Lower lobe of right lung (tissue), 2 donors: Measurements from ENCODE around the gene SHROOM1. TPM values are rescaled to one million over a fixed set of nuclear protein-coding genes. Genes with fewer than 3 reads are reported as not detected.

Experiments
- ATAC-seq, 2 donors: fragments of 200-7000 bp; cut with Tn5 transposase; one replicate each; pipeline ENCODE4 v1.9.1; 2020 to 2022; ENCODE audit warnings: mild to moderate bottlenecking in 2 of 2, moderate library complexity in 2 of 2
- DNase-seq: peaks from one replicate; pipeline ENCODE4 v3.0.0-alpha.2; 2020
- H3K27ac ChIP-seq: fragments of 200-600 bp; one replicate; pipeline ENCODE4 v1.8.0; 2022
- H3K27me3 ChIP-seq: fragments of 200-600 bp; one replicate; pipeline ENCODE4 v1.8.0; 2022; ENCODE audit warnings: low read depth
- H3K36me3 ChIP-seq: fragments of 200-600 bp; one replicate; pipeline ENCODE4 v1.8.0; 2022; ENCODE audit warnings: mild to moderate bottlenecking
- H3K4me1 ChIP-seq: fragments of 200-600 bp; one replicate; pipeline ENCODE4 v1.8.0; 2022
- H3K4me3 ChIP-seq: fragments of 200-600 bp; one replicate; pipeline ENCODE4 v1.8.0; 2022; ENCODE audit warnings: mild to moderate bottlenecking
- H3K9me3 ChIP-seq: fragments of 200-600 bp; one replicate; pipeline ENCODE4 v1.8.0; 2022
- intact Hi-C: fragments of 100-400 bp; cut with DNase I; formaldehyde crosslinking; loops from one replicate; pipeline ENCODE4 v1.11.0; 2022
- long read RNA-seq: library from polyadenylated mRNA; unstranded; transcript quantifications from one replicate; pipeline ENCODE4 v2.0.0, GENCODE V29; 2021
- total RNA-seq: library from RNA; stranded (reverse); fragmentation: NEBNext Ultra II Directional; extraction: Animal tissue kit (Norgen Biotek cat#: 25700); gene quantifications from one replicate; pipeline ENCODE4 v1.2.1, GENCODE V29; 2021
- TF ChIP-seq, protein P1 (sequence below): fragments of 200-600 bp; IDR thresholded peaks from one replicate; pipeline ENCODE4 v1.8.0; 2022; ENCODE audit warnings: antibody characterized with exemption, mild to moderate bottlenecking
- donor health status: DM: no; HTN: yes; CAD: no; lungs with severe emphysema.

SHROOM1 gene, protein sequence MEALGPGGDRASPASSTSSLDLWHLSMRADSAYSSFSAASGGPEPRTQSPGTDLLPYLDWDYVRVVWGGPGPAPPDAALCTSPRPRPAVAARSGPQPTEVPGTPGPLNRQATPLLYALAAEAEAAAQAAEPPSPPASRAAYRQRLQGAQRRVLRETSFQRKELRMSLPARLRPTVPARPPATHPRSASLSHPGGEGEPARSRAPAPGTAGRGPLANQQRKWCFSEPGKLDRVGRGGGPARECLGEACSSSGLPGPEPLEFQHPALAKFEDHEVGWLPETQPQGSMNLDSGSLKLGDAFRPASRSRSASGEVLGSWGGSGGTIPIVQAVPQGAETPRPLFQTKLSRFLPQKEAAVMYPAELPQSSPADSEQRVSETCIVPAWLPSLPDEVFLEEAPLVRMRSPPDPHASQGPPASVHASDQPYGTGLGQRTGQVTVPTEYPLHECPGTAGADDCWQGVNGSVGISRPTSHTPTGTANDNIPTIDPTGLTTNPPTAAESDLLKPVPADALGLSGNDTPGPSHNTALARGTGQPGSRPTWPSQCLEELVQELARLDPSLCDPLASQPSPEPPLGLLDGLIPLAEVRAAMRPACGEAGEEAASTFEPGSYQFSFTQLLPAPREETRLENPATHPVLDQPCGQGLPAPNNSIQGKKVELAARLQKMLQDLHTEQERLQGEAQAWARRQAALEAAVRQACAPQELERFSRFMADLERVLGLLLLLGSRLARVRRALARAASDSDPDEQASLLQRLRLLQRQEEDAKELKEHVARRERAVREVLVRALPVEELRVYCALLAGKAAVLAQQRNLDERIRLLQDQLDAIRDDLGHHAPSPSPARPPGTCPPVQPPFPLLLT
- 17.3 TPM for total RNA-seq
- long read RNA-seq, partial matches to known transcripts, result 16 of 41 reads
- long read RNA-seq, other reads (novel, unspliced or antisense), result 18 of 41 reads

DNA sequence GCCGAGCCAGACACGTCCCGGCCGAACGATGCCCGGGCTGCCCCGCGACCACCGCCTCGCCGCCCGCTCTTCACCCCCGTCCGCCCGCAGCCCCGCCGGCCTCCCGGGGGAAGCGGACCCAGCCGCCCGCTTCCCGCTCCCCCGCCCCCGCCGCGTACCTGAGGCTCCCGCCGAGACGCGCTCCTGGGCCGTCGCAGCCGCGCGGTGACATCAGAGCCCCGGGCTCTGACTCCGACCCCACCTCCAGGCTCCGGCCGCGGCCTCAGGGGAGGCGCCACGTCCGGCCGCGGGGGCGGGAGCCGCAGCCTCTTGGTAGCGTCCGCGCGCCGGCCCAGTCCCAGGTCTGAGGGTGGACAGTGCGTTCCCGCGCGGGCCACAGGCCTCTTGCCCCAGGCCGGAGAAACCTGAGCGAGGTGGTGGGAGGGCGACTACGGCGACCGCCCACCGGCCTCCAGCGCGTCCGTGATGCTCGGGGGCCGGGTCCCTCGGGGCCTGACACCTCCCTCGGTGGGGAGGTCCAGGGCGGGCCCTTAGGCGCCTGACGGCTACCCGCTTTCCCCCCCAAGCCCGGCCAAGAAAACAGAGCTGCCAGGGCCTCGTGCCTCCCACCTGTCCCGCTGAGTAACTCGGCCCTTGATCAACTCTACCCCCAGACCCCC, at the start of gene SHROOM1:
SHROOM1 (minus strand) TSS at position 212 of the 659 bp plus-strand sequence. CDS start 4,507 bp downstream, outside the sequence.
- Histone ChIP-seq H3K4me3 (peak within 1 kb of the TSS; percentile 86), H3K36me3 (peaks cover 4% of the 10 kb centered on the region), H3K4me1 (peaks cover 50% of the 10 kb centered on the region), H3K9me3 (no peaks in the 10 kb centered on the region), H3K27ac (peak within 1 kb of the TSS; percentile 93), H3K27me3 (no peaks in the 10 kb centered on the region)
- DNase-seq, result peak; percentile 85
- TF ChIP-seq, protein P1, sequence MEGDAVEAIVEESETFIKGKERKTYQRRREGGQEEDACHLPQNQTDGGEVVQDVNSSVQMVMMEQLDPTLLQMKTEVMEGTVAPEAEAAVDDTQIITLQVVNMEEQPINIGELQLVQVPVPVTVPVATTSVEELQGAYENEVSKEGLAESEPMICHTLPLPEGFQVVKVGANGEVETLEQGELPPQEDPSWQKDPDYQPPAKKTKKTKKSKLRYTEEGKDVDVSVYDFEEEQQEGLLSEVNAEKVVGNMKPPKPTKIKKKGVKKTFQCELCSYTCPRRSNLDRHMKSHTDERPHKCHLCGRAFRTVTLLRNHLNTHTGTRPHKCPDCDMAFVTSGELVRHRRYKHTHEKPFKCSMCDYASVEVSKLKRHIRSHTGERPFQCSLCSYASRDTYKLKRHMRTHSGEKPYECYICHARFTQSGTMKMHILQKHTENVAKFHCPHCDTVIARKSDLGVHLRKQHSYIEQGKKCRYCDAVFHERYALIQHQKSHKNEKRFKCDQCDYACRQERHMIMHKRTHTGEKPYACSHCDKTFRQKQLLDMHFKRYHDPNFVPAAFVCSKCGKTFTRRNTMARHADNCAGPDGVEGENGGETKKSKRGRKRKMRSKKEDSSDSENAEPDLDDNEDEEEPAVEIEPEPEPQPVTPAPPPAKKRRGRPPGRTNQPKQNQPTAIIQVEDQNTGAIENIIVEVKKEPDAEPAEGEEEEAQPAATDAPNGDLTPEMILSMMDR, result no peak
- intact Hi-C loops, result no loop called here
- peak; percentile 90 to 93 for ATAC-seq

DNA sequence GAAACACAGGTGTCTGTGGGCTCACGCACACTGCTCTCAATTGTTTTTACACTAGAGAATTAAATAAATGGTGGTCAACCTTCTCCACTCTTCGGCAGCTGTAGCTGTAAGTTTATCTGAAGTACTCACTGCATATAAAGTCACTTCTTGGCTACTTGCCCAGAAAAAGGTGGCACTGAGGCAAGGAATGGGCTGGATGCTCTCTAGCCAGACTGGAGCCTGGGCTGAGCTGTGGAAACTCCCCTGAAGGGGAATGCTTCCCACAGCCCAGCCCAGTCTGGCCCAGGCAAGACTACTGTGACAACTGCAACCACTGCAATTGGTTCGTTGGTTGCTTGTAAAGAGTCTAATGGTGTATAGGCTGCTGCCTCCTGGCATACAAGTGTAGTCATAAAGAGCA, 47.5 kb upstream of the SHROOM1 start:
- Histone ChIP-seq H3K27me3 (no peaks in the 10 kb centered on the region), H3K36me3 (peaks cover 71% of the 10 kb centered on the region), H3K4me1 (peaks cover 3% of the 10 kb centered on the region), H3K9me3 (no peaks in the 10 kb centered on the region), H3K27ac (no peak overlapping the region), H3K4me3 (no peak overlapping the region)
- DNase-seq, result no peak
- intact Hi-C loops, result no loop called here
- TF ChIP-seq, protein P1, result no peak
- ATAC-seq, result peak; percentile 65 to 75

DNA sequence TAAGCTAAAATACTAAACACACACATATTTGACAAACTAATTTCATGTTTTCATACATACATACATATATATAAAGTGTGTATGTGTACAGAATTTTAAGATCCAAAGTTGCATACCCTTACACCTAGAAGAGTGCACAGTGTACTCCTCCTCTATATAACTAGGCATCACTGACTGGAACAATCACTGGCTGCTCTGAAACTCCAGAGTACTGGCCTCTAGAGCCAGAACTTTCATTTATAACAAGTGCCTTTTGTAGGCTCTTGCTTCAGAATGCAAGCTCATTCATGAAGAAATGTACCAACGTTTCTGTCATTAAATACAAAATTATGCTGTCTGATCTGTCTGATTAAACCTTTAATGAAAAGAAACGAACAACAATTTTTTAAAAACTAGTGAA, 47.0 kb upstream of the SHROOM1 start:
- no peak overlapping the region for H3K27ac ChIP-seq

DNA sequence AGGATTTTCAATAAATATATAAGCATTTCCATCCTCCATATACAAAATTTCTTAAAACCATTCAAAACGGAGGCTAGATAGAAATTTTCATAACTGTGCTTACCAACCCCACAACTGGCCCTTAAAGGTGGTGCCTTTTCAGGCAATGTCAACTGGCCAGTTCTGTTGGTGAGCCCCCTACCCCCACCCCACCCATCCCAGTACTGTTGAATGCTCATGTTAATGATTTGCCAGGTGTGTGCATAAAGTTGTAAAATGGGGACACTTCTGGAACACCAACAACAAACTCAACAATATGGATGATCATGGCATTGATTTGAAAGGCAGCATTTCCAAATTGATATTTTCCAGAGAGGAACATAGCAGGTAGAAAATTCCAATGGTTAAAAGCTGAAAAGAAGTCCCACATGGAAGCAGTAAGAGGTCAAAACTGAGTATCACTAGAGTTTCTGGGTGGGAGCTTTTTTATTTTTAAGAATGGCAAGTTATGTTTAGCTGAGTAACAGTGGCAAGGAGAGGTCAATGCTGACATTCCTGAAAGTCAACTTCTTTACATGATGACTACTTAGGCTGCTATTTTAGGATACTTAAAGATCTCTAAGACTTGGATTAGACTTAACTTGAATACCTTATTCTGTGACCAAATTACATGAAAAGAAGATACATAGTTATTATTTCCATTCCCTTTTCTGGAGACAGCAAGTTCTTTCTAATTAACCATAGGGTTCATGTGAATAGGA, 45.7 kb upstream of the SHROOM1 start:
- DNase-seq, result no peak
- Histone ChIP-seq H3K27me3 (no peaks in the 10 kb centered on the region), H3K4me1 (peaks cover 5% of the 10 kb centered on the region), H3K36me3 (peaks cover 58% of the 10 kb centered on the region), H3K27ac (no peak overlapping the region), H3K4me3 (no peak overlapping the region), H3K9me3 (no peaks in the 10 kb centered on the region)
- ATAC-seq, result peak in 1 of 2 donors; percentile 26
- TF ChIP-seq, protein P1, result no peak
- intact Hi-C loops, result no loop called here

More for the DNA sequence above, 47.0 kb upstream of the SHROOM1 start:
- TF ChIP-seq, protein P1, result no peak
- DNase-seq (no peak), ATAC-seq (no peak)
- no peaks in the 10 kb centered on the region for H3K27me3 ChIP-seq
- intact Hi-C loops, result no loop called here
- H3K4me3 ChIP-seq, result no peak overlapping the region
- peaks cover 66% of the 10 kb centered on the region for H3K36me3 ChIP-seq
- H3K9me3 ChIP-seq, result no peaks in the 10 kb centered on the region
- peaks cover 5% of the 10 kb centered on the region for H3K4me1 ChIP-seq

DNA sequence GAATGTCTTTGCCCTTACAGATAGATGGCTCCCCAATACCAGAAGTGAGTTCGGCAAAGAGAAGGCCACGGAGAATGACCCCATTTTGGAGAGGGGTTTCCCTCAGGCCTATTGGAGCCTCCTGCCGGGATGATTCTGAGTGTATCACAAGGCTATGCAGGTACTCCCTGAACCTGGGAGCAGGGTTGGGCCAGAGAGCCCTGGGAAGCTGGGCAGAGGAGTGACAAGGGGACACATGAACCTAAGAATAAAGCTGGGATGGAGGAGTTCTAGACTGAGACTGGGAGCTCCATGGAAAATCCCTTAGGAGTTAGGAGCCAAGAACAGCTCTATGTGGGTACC, 43.5 kb upstream of the SHROOM1 start:
- peaks cover 55% of the 10 kb centered on the region for H3K36me3 ChIP-seq
- H3K4me3 ChIP-seq, result no peak overlapping the region
- peaks cover 5% of the 10 kb centered on the region for H3K4me1 ChIP-seq
- H3K27ac ChIP-seq, result no peak overlapping the region
- H3K27me3 ChIP-seq, result no peaks in the 10 kb centered on the region
- no peak for DNase-seq
- intact Hi-C loops, result no loop called here
- TF ChIP-seq, protein P1, result no peak
- H3K9me3 ChIP-seq, result no peaks in the 10 kb centered on the region
- no peak for ATAC-seq
